DLD1 (cell line): ENCODE results near the gene GRK1.
"Not testable (repeated sequence)": the region's sequence is repeated elsewhere in the genome, so short reads cannot be mapped to it uniquely, and the experiment has no call there.

Experiments used
- in situ Hi-C: cut with HindIII; loops from 2 replicates; pipeline ENCODE4 v1.10.0; 2017; ENCODE audit warnings: low sequenced_read_pairs

The GRK1 gene

DNA sequence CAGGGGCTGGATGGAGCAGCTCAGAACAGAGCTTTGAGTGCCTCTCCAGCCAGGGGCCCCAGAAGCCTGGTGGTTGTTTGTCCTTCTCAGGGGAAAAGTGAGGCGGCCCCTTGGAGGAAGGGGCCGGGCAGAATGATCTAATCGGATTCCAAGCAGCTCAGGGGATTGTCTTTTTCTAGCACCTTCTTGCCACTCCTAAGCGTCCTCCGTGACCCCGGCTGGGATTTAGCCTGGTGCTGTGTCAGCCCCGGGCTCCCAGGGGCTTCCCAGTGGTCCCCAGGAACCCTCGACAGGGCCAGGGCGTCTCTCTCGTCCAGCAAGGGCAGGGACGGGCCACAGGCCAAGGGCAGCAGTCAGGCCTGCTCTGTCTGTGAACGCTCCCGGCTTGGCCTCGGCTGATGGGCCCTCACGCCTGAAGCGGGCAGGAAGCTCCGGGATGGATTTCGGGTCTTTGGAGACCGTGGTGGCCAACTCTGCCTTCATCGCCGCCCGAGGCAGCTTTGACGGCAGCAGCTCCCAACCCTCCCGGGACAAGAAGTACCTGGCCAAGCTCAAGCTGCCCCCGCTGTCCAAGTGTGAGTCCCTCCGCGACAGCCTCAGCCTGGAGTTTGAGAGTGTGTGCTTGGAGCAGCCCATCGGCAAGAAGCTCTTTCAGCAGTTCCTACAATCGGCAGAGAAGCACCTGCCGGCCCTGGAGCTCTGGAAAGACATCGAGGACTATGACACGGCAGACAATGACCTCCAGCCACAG, at the start of gene GRK1:
Gene GRK1 (plus strand): TSS at position 269 of the 751 bp plus-strand sequence. CDS start 168 bp downstream, at position 437.
- in situ Hi-C loops: no loop called here

GRCh38 chr13:113617961-113618360, 49.1 kb upstream of the GRK1 start:
- in situ Hi-C loops: no loop called here

DNA sequence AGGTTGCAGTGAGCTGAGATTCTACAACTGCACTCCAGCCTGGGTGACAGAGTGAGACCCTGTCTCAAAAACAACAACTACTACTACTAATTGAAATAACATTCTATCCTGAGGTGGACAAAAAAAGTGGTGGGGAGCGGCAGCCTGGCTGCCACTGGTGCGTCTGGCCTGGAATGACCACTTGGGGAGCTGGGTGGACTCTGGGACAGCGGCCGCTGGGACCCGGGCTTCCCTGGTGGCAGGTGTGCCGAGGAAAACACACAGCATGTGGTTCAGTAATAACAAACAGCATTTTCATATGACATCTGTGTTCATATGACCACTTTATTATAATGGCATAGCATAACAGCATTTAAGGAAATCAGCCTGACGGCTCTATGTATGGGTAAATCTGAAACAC, 48.6 kb upstream of the GRK1 start:
- in situ Hi-C loops: no loop called here

- in situ Hi-C loops: no loop called here
These were observed 46.8 kb upstream of the GRK1 start for GRCh38 chr13:113620036-113620796.

GRCh38 chr13:113621046-113621445, 46.0 kb upstream of the GRK1 start:
- in situ Hi-C loops: no loop called here

GRCh38 chr13:113621498-113621897, 45.5 kb upstream of the GRK1 start:
- in situ Hi-C loops: not testable (repeated sequence)

DNA sequence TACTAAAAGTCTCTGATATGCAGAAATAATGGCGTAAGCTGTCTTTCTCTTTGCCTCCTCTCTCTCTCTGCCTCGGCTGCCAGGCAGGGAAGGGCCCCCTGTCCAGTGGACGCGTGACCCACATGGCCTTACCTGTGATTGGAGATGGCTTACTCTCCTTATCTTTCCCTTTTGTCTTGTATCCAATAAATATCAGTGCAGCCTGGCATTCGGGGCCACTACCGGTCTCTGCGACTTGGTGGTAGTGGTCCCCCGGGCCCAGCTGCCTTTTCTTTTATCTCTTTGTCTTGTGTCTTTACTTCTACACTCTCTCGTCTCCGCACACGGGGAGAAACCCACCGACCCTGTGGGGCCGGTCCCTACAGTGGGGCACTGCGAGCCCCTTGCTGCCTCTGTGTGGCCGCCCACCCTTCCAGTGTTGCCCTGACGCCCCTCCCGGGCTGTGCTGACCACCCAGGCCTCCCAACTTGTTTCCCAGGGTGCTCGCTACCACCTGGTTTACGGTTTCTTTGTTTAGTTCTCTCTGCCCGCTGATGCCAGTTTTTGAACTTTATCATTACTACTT, 45.0 kb upstream of the GRK1 start:
- in situ Hi-C loops: not testable (repeated sequence)

DNA sequence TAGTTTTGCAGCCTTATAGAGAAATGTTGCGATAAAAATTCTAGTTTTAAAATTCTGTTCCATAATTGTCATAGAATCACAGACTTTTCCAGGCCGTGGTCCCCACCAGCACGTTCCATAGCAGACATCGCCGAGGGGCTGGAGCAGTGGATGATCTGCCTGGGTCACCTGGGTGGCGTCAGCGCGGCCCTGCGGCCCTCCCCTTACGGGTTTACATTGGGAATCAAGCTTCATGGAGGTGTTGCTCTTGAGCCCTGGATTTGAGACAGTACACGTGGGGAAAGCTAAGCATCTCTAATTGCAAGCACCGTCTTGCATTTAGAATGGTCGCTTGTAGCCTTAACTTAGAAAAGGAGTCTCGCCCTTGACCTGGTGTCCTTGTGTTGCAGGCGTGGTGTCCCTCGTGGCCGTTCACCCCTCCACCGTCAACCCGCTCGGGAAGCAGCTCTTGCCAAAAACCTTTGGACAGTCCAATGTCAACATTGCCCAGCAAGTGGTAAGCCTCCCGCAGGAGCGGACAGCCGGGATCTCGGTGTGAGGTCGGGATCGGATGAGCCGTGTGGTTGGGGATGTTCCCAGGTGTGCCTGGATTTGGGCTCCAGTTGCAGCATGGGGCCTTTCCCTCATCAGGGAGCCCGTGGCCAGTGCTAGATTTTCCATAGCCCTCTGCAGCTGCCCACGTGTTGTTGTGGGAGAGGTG, 44.1 kb upstream of the GRK1 start:
- in situ Hi-C loops: no loop called here

GRCh38 chr13:113623491-113624234, 43.4 kb upstream of the GRK1 start:
- in situ Hi-C loops: no loop called here

GRCh38 chr13:113624235-113624587, 42.8 kb upstream of the GRK1 start:
- in situ Hi-C loops: no loop called here

GRCh38 chr13:113624640-113625304, 42.2 kb upstream of the GRK1 start:
- in situ Hi-C loops: not testable (repeated sequence)

DNA sequence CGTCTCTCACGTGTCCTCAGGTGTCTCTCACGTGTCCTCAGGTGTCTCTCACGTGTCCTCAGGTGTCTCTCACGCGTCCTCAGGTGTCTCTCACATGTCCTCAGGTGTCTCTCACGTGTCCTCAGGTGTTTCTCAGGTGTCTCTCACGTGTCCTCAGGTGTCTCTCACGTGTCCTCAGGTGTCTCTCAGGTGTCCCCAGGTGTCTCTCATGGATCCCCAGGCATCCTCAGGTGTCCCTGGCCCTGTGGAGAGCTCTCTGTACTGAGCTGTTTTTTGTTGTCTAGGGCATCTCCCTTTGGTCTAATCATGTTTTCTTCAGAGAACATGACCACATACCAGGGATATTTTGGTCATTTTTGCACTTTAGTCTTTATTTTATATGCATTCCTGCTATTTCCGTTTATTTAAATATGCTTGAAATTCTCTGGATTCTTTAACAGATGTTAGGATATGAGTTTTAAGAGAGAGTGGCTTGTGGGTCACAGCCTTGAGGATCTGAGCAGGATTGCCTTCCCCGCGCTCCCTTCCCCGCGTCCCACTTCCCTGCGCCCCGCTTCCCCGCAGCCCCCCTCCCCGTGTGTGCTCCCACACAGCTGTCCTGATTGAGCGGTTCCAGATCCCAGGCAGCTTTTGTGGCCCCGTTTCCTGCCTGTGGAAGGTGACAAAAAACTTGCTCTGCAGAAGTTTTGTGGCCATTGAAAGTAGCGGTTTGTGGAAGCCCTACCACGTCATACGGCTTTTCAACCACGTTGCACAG, 40.9 kb upstream of the GRK1 start:
- in situ Hi-C loops: no loop called here

DNA sequence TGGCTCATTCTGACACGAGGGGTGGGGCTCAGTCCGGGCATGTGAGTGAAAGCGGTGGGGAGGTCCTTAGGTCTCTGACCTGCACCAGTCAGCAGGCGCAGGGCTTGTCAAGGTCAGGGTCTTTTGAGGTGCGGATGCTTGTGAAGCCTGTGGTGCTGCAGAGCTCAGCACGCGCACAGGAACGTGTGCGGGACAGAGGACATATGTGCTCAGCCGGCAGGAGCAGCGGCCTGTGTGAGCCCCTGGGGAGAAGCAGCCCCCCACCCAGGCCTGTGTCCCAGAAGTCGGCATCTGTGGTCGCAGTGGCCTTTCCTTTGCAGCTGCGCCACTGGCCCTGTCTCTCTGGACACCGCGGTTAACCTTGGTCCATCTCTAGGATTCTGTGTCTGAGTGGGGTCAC, 39.9 kb upstream of the GRK1 start:
- in situ Hi-C loops: no loop called here

DNA sequence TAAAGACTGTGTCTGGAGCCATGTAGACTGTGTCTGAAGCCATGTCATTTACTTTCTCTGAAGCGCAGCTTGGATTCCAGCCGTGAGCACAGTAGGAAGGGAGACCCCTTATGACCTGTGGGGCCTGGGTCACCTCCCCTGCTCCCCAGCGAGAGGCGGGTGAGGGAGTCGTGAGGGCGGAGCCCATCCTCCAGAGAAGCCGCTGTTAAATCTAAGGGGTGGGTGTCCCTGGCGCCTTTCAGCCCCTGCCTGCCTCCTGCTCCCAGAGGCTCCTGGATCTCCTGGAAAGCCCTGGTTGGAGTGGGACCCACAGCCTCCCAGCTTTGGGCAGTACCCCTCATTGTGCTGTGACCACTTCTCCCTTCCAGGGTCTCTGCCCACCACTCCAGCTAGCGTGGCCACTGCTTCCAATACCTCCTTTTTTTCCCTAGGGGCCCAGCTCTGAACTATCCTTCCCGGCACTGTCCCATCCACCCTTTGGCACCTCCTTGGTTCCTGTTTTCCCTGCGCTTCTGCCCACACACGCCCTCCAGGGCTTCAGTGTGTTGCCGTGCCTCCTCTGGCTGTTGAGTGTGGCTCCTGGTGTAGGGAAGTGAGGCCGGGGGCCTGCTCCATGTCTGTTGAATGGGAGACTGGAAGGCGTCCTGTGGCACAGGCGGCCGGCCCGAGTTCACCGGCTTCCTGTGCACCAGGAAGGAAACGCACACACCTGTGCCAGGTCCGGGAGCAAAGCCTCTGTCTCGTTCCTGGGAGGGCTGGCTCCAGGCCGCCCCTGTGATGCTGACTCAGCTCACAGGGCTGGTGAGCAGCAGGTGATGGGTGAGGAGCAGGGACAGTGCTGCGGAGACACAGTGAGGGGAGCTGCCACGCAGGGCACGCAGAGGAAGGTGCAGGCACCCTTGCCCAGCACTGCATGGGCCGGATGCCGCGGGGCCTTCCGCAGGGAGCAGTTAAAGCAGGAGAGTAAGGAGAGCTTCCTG, 38.4 kb upstream of the GRK1 start:
- in situ Hi-C loops: no loop called here

- in situ Hi-C loops: no loop called here
These were observed 37.2 kb upstream of the GRK1 start for GRCh38 chr13:113629866-113630265.

- in situ Hi-C loops: no loop called here
These were observed 36.7 kb upstream of the GRK1 start for GRCh38 chr13:113630296-113630695.

DNA sequence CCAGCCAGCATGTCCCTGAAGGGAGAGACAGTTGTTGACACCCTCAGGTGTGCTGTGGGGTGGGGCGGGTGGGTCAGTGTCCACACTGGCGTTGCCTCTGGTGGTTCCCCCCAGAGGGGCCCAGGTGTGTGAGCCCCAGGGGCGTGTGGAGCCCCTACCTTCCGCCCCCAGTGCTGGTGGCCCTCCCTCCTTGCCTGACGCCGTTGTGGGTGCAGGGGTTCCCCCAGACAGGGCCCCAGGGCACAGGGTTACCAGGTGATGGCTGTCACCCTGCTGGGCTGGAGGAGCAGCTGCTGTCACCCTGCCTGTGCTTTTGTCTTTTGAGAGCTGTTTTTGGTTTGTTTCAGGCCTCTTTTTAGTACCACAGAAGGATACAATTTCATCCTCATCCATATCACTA, 36.2 kb upstream of the GRK1 start:
- in situ Hi-C loops: no loop called here

GRCh38 chr13:113631341-113632095, 35.5 kb upstream of the GRK1 start:
- in situ Hi-C loops: no loop called here
